NCI-H1436 (cell line): Measurements from ENCODE around the gene PCSK9.
"Not testable (repeated sequence)": the region's sequence is repeated elsewhere in the genome, so short reads cannot be mapped to it uniquely, and the experiment has no call there.

Experiments used
- DNase-seq: peaks from one replicate; lab custom pipeline; 2025; lab: John Stamatoyannopoulos, UW

The PCSK9 gene

DNA sequence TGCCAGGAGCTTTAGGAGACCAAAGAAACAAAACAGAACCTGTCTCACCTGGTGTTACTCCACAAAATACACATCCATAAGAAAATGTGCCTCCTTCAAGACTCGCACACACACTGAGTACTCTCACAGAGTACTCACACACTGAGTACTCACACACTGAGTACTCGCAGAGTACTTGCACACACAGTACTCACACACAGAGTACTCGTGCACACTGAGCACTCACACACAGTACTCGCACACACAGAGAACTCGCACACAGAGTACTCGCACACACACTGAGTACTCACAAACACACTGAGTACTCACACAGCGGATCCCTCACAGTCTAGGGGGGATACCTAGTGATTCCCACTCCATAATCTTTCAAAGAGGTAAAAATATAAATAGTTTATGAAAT lies 40.3 kb downstream of the PCSK9 start:
- no peak for DNase-seq

DNA sequence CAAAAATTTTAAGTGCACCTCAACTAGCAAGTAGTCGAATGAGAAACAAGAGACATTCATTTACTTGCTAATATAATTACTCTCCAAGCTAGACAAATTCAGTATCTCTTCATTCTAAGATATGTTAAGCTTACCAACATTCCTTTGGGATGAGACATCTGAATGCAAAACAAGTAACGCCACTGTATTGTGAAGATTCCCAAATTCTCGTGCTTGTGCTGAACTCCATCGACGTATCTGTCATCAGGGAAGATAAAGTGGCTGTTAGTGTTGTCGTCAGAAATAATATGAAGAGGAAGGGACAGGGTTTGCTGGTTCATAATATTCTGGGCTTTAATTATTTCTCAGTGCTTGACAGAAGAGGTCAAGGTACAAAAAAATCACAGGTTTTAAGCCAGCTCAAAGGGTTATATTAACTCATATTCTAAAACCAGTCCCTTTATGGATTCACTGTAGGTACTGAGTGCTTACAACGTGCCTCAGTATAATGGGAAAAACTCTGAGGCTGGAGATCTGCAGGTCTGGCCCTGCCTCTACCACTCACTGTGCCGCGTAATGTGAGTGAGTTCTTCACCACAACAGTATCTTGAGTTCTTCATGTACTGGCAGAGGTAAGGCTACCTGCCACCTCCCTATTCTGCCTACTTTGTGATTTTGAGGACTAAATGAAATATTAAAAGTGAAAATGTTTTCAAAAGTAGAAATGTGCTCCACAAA lies 42.0 kb downstream of the PCSK9 start:
- no peak for DNase-seq

- DNase-seq = no peak
These were observed 42.6 kb downstream of the PCSK9 start for GRCh38 chr1:55081905-55082296.

DNA sequence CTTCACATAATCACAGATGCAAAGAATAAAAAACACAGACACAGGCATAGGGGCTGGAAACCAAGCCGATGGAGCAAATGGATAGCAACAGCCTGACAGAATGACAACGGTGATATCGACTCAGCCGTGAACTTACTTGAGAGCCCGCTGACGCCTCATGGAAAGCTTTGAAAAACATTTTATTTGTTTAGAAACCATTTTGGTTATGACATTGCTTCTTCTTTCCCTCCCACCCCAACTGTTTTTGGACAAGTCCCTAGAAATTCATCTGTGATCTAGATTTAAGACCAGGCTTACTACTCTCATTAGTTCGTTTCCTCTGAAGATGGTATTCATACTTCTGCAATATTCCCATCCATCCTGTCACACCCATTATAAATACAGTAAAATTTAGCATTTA lies 44.9 kb downstream of the PCSK9 start:
- DNase-seq = no peak

GRCh38 chr1:55087439-55087838 lies 48.1 kb downstream of the PCSK9 start:
- DNase-seq = no peak

DNA sequence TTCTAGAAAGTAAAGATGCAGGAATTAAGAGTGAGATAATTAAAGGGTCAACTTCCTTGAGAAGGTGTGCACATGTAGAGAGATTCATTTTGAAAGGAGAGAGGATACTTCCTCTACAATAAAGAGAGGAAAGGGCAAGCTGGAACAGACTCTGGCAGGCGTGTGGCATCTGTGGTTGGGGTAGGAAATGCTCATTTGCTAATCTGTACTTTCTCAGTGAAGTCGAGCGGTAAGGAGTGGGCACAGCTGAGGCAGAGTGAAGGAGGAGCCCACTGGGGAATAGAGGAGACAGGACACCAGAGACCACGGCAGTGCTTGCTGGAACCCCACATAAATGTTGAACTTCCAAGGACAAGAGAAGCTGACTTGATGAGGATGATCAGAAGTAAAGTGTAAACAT lies 49.1 kb downstream of the PCSK9 start:
- DNase-seq = no peak

DNA sequence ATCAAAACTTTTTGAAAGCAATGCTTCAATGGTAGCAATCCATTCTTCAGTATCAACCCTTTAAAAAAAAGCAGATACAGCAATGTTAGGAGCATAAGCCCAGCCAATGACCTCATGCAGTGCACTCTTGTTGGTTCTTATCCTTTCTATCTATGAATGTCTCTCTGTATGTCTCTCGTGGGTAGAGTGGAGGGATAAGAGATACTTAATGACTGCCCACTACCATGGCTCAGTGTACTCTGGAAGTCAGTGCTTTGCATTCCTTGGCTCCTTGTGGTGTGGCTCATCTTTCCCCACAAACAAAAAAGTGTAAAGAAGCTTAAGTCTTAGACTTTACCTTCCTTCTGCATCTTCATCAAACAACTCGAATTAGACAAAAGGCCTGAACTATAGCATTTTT lies 50.3 kb downstream of the PCSK9 start:
- DNase-seq = no peak

- DNase-seq = no peak
These were observed 53.1 kb downstream of the PCSK9 start for GRCh38 chr1:55092475-55092874.

- no peak for DNase-seq
These were observed 55.7 kb downstream of the PCSK9 start for GRCh38 chr1:55095095-55095494.

GRCh38 chr1:55103891-55104290 lies 64.5 kb downstream of the PCSK9 start:
- no peak for DNase-seq

- no peak for DNase-seq
These were observed 67.8 kb downstream of the PCSK9 start for GRCh38 chr1:55107101-55107500.

DNA sequence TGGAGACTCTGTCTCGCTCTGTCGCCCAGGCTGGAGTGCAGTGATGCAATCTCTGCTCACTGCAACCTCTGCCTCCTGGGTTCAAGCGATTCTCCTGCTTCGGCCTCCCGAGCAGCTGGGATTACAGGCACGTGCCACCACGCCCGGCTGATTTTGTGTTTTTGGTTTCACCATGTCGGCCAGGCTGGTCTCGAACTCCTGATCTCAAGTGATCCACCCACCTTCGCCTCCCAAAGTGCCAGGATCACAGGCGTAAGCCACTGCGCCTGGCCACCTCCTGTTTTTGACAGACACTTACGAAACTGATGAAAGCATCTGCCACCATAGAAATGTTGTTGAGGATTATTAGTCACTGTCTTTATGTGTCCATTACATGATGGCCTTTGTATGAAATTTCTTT lies 69.7 kb downstream of the PCSK9 start:
- not testable (repeated sequence) for DNase-seq
